Fibroblast of lung (primary cell): ENCODE data around the gene LRMDA. TPM values are rescaled to one million over a fixed set of nuclear protein-coding genes. Genes with fewer than 3 reads are reported as not detected.

ENCODE experiments used
- DNase-seq, 2 donors: peaks; one replicate each; pipeline versions ENCODE4 v3.0.0 to v3.0.0-alpha.2; 2010; ENCODE audit warnings: low read depth in 2 of 2
- H2AFZ ChIP-seq: 2 replicates; pipeline ENCODE4 v1.5.1; 2012; ENCODE audit warnings: low read length, control low read depth, inconsistent platforms
- H3K27ac ChIP-seq: 2 replicates; pipeline ENCODE4 v1.5.1; 2011; ENCODE audit warnings: low read length, control low read depth; ENCODE audit not compliant: insufficient read depth
- H3K27me3 ChIP-seq: 2 replicates; pipeline ENCODE4 v1.5.1; 2011; ENCODE audit warnings: mild to moderate bottlenecking, low read length; ENCODE audit not compliant: control insufficient read depth, insufficient read depth
- H3K36me3 ChIP-seq: 2 replicates; pipeline ENCODE4 v1.5.1; 2011; ENCODE audit warnings: low read length; ENCODE audit not compliant: control insufficient read depth, insufficient read depth
- H3K4me1 ChIP-seq: 2 replicates; pipeline ENCODE4 v1.5.1; 2011; ENCODE audit warnings: low read length; ENCODE audit not compliant: control insufficient read depth, insufficient read depth; ENCODE audit errors: extremely low read depth
- H3K4me2 ChIP-seq: 2 replicates; pipeline ENCODE4 v1.5.1; 2011; ENCODE audit warnings: low read length, control low read depth; ENCODE audit not compliant: insufficient read depth; ENCODE audit errors: extremely low read depth
- H3K4me3 ChIP-seq, 4 experiments: fragments of 200-600 bp in 1 of 4; sonication (generic) in 1 of 4; replicated peaks in 1 of 4; 2 replicates each; pipeline ENCODE4 v1.5.1; 2011 to 2016; ENCODE audit warnings: low read length in 4 of 4, low read depth in 3 of 4, mild to moderate bottlenecking in 3 of 4, control low read depth in 2 of 4, inconsistent platforms in 1 of 4, mixed read lengths in 1 of 4; ENCODE audit not compliant: insufficient read depth in 1 of 4; ENCODE audit errors: control extremely low read depth in 1 of 4
- H3K79me2 ChIP-seq: 2 replicates; pipeline ENCODE4 v1.5.1; 2012; ENCODE audit warnings: mild to moderate bottlenecking, low read length, inconsistent platforms; ENCODE audit not compliant: control insufficient read depth, insufficient read depth
- H3K9ac ChIP-seq: 2 replicates; pipeline ENCODE4 v1.5.1; 2011; ENCODE audit warnings: mild to moderate bottlenecking, low read length, control low read depth; ENCODE audit not compliant: insufficient read depth
- H3K9me3 ChIP-seq: 2 replicates; pipeline ENCODE4 v1.5.1; 2012; ENCODE audit warnings: low read depth, low read length; ENCODE audit not compliant: control insufficient read depth, insufficient read depth
- H4K20me1 ChIP-seq: 2 replicates; pipeline ENCODE4 v1.5.1; 2011; ENCODE audit warnings: low read length; ENCODE audit not compliant: control insufficient read depth, insufficient read depth; ENCODE audit errors: extremely low read depth
- EZH2 ChIP-seq: IDR thresholded peaks from 2 replicates; pipeline ENCODE4 v1.5.1; 2012; ENCODE audit warnings: low read length, control low read depth, mild to moderate bottlenecking; ENCODE audit errors: missing control alignments
- polyA plus RNA-seq, 2 donors: library from polyadenylated mRNA; depleted of rRNA in 1 of 2; stranded (reverse) in 1 of 2; unstranded in 1 of 2; fragments of >200 nt; gene quantifications; 2 replicates each; pipeline ENCODE4 v1.2.1, GENCODE V29; 2011 to 2012; ENCODE audit warnings: missing spikeins in 1 of 2
- total RNA-seq: library from RNA; depleted of rRNA; stranded (reverse); fragments of >200 nt; gene quantifications from 2 replicates; pipeline ENCODE4 v1.2.1, GENCODE V29; 2014
- TF ChIP-seq, protein P1 (sequence below), 2 donors: IDR thresholded peaks in 1 of 2; conservative IDR thresholded peaks in 1 of 2; 1 replicate in 1 of 2; 2 replicates in 1 of 2; pipeline ENCODE4 v1.5.1; 2011 to 2012; ENCODE audit warnings: low read length in 2 of 2, control low read depth in 1 of 2, inconsistent platforms in 1 of 2, low read depth in 1 of 2, mild to moderate bottlenecking in 1 of 2

LRMDA gene
- total and polyA plus RNA-seq, 2 donors (not counting 1 experiment from before 2014, with no cell fraction given), result 1.7 to 2.0 TPM

DNA sequence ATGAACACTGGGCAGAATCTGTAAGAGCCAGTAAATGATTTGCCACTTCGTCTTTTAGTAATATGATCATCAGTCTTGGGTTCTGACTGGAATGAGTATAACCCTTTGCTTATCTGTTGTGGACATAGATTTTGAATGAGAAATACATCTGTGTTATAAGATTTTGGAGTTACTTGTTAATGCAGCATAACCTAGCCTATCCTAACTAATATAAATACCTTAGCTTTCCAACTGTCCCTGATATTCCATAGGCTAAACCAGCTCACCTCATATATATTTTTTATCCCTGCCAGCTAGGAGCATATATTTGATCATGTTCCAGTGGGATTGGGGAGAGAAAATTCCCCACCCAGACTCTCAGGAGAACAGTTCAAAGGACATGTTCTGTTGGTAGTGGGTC lies 15.1 kb downstream of the LRMDA start:
- no peak for DNase-seq
- no peak overlapping the region for H3K27ac ChIP-seq
- H3K79me2 ChIP-seq, result no peaks in the 10 kb centered on the region
- H3K27me3 ChIP-seq, result no peaks in the 10 kb centered on the region
- H3K9ac ChIP-seq, result no peak overlapping the region
- H3K36me3 ChIP-seq, result no peaks in the 10 kb centered on the region
- H2AFZ ChIP-seq, result no peak overlapping the region
- no peak for TF ChIP-seq EZH2
- TF ChIP-seq, protein P1, sequence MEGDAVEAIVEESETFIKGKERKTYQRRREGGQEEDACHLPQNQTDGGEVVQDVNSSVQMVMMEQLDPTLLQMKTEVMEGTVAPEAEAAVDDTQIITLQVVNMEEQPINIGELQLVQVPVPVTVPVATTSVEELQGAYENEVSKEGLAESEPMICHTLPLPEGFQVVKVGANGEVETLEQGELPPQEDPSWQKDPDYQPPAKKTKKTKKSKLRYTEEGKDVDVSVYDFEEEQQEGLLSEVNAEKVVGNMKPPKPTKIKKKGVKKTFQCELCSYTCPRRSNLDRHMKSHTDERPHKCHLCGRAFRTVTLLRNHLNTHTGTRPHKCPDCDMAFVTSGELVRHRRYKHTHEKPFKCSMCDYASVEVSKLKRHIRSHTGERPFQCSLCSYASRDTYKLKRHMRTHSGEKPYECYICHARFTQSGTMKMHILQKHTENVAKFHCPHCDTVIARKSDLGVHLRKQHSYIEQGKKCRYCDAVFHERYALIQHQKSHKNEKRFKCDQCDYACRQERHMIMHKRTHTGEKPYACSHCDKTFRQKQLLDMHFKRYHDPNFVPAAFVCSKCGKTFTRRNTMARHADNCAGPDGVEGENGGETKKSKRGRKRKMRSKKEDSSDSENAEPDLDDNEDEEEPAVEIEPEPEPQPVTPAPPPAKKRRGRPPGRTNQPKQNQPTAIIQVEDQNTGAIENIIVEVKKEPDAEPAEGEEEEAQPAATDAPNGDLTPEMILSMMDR (conservative IDR thresholded peaks at IDR 0.05 in 1 of 2, IDR thresholded peaks at IDR 0.05 in 1 of 2; ENCODE audit: low read depth in 1 of 2, low read length in 2 of 2), result no peak
- H4K20me1 ChIP-seq, result no peaks in the 10 kb centered on the region
- no peaks in the 10 kb centered on the region for H3K9me3 ChIP-seq
- no peak overlapping the region for H3K4me2 ChIP-seq
- H3K4me1 ChIP-seq, result no peaks in the 10 kb centered on the region
- H3K4me3 ChIP-seq, result no peak overlapping the region

DNA sequence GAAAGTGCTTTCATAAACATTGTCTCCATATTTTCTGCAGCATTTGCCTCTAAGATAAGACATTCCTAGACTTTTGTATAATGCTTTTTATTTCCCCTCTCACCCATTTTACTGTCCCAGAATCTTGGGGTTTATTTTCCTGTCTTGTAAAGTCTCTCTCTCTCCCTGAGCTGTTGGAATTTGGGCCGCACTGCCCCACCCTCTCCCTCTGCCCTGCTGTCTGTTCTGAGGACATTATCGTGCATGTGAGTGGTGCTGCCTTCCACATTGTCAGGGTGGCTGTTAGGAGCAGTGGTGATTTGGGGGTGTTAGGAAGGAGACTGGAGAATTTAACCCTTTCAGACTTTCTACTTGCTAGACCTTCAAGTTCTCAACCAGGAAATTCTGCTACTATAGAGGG lies 16.7 kb downstream of the LRMDA start:
- TF ChIP-seq, protein P1 (conservative IDR thresholded peaks at IDR 0.05 in 1 of 2, IDR thresholded peaks at IDR 0.05 in 1 of 2; ENCODE audit: low read depth in 1 of 2, low read length in 2 of 2), result no peak
- TF ChIP-seq EZH2, result no peak
- no peaks in the 10 kb centered on the region for H3K27me3 ChIP-seq
- H3K27ac ChIP-seq, result no peak overlapping the region
- DNase-seq, result no peak
- no peak overlapping the region for H3K9ac ChIP-seq
- no peaks in the 10 kb centered on the region for H4K20me1 ChIP-seq
- no peak overlapping the region for H3K4me3 ChIP-seq
- H3K36me3 ChIP-seq, result no peaks in the 10 kb centered on the region
- no peak overlapping the region for H3K4me2 ChIP-seq
- no peak overlapping the region for H2AFZ ChIP-seq
- no peaks in the 10 kb centered on the region for H3K79me2 ChIP-seq
- no peaks in the 10 kb centered on the region for H3K9me3 ChIP-seq
- H3K4me1 ChIP-seq, result no peaks in the 10 kb centered on the region

DNA sequence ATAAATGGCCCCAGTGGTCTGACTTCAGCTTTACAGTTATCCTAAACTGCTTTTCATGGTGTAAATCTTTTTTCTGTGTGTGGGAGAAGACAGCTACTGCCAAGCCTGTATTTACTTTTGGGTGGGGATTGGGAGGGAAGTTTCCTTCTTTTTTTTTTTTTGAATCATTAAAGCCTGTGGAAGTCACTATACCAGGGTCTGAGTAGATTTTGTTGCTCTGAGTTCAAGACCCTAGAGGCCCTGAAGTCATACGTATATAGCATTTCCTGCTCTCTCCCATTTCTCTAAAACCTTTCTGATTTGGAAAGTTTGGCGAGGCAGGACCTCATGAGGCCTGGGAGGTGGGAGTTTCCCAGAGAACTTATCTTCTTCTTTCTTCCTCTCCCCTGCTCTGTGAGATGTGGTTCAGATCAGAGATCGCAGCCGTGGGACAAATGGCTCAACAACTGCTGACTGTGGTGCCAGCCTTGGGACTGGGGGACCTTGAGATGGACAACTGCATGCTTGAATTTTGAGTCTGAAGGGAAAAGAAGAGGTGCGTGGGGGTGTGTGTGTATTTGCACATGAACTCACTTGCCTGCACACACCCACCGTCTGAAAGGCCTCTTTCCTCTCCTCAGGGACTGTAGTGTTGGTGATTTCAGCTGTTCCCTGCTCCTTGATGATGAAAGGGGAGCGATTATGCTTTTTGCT lies 18.1 kb downstream of the LRMDA start:
- no peaks in the 10 kb centered on the region for H3K79me2 ChIP-seq
- no peak overlapping the region for H3K4me3 ChIP-seq
- DNase-seq, result no peak

More for the DNA sequence above, 18.1 kb downstream of the LRMDA start:
- Histone ChIP-seq H3K9me3 (no peaks in the 10 kb centered on the region), H3K36me3 (no peaks in the 10 kb centered on the region), H3K27me3 (no peaks in the 10 kb centered on the region), H3K4me1 (no peaks in the 10 kb centered on the region), H2AFZ (no peak overlapping the region), H4K20me1 (no peaks in the 10 kb centered on the region), H3K27ac (no peak overlapping the region), H3K9ac (no peak overlapping the region), H3K4me2 (no peak overlapping the region)
- TF ChIP-seq, protein P1 (conservative IDR thresholded peaks at IDR 0.05 in 1 of 2, IDR thresholded peaks at IDR 0.05 in 1 of 2; ENCODE audit: low read depth in 1 of 2, low read length in 2 of 2), result no peak
- no peak for TF ChIP-seq EZH2
